Measurements from ENCODE around the gene ANKS1B. TPM values are rescaled to one million over a fixed set of nuclear protein-coding genes. Genes with fewer than 3 reads are reported as not detected.

ANKS1B gene
- total and polyA plus RNA-seq, 9 donors: 1.4 to 5.6 (median 2.7) TPM

GRCh38 chr12:99505805-99506204 lies 478.9 kb downstream of the ANKS1B start:
- no peak overlapping the region for H3K4me3 ChIP-seq (ENCODE audit: low read length)
- no peak overlapping the region for H3K27ac ChIP-seq (ENCODE audit: low read length)
- peaks cover 5% of the 10 kb centered on the region for H3K9me3 ChIP-seq (replicated peaks; ENCODE audit: control insufficient read depth, low read depth, low read length)
- no peaks in the 10 kb centered on the region for H3K36me3 ChIP-seq (ENCODE audit: control insufficient read depth, insufficient read depth, low read length)
- H3K27me3 ChIP-seq (ENCODE audit: control insufficient read depth, insufficient read depth, low read length): no peaks in the 10 kb centered on the region
- no CpG with 5 or more reads among the region's 3 CpGs for WGBS (ENCODE audit: insufficient coverage)
- no peak for DNase-seq
- H3K4me1 ChIP-seq (ENCODE audit: control insufficient read depth, insufficient read depth, low read length): no peaks in the 10 kb centered on the region

GRCh38 chr12:99498756-99499155 lies 486.0 kb downstream of the ANKS1B start:
- H3K4me3 ChIP-seq (ENCODE audit: low read length): no peak overlapping the region
- H3K36me3 ChIP-seq (ENCODE audit: control insufficient read depth, insufficient read depth, low read length): no peaks in the 10 kb centered on the region
- no peaks in the 10 kb centered on the region for H3K4me1 ChIP-seq (ENCODE audit: control insufficient read depth, insufficient read depth, low read length)
- H3K9me3 ChIP-seq (replicated peaks; ENCODE audit: control insufficient read depth, low read depth, low read length): peaks cover 3% of the 10 kb centered on the region
- WGBS (ENCODE audit: insufficient coverage): no CpG with 5 or more reads among the region's 3 CpGs
- DNase-seq: no peak
- no peak overlapping the region for H3K27ac ChIP-seq (ENCODE audit: low read length)
- H3K27me3 ChIP-seq (ENCODE audit: control insufficient read depth, insufficient read depth, low read length): no peaks in the 10 kb centered on the region

GRCh38 chr12:99495799-99496198 lies 488.9 kb downstream of the ANKS1B start:
- H3K27ac ChIP-seq (ENCODE audit: low read length): no peak overlapping the region
- H3K27me3 ChIP-seq (ENCODE audit: control insufficient read depth, insufficient read depth, low read length): no peaks in the 10 kb centered on the region
- WGBS (ENCODE audit: insufficient coverage): no CpG with 5 or more reads among the region's 1 CpG
- no peak for DNase-seq
- H3K36me3 ChIP-seq (ENCODE audit: control insufficient read depth, insufficient read depth, low read length): no peaks in the 10 kb centered on the region
- no peaks in the 10 kb centered on the region for H3K4me1 ChIP-seq (ENCODE audit: control insufficient read depth, insufficient read depth, low read length)
- H3K4me3 ChIP-seq (ENCODE audit: low read length): no peak overlapping the region
- no peaks in the 10 kb centered on the region for H3K9me3 ChIP-seq (replicated peaks; ENCODE audit: control insufficient read depth, low read depth, low read length)

- no peak overlapping the region for H3K4me3 ChIP-seq (ENCODE audit: low read length)
- H3K27me3 ChIP-seq (ENCODE audit: control insufficient read depth, insufficient read depth, low read length): no peaks in the 10 kb centered on the region
- no peaks in the 10 kb centered on the region for H3K4me1 ChIP-seq (ENCODE audit: control insufficient read depth, insufficient read depth, low read length)
- no CpG with 5 or more reads among the region's 1 CpG for WGBS (ENCODE audit: insufficient coverage)
- H3K36me3 ChIP-seq (ENCODE audit: control insufficient read depth, insufficient read depth, low read length): no peaks in the 10 kb centered on the region
- DNase-seq: no peak
- no peak overlapping the region for H3K27ac ChIP-seq (ENCODE audit: low read length)
- H3K9me3 ChIP-seq (replicated peaks; ENCODE audit: control insufficient read depth, low read depth, low read length): no peaks in the 10 kb centered on the region
Observed at GRCh38 chr12:99493197-99493596, 491.5 kb downstream of the ANKS1B start.

GRCh38 chr12:99486277-99486676 lies 498.5 kb downstream of the ANKS1B start:
- H3K9me3 ChIP-seq (replicated peaks; ENCODE audit: control insufficient read depth, low read depth, low read length): no peaks in the 10 kb centered on the region
- DNase-seq: no peak
- no CpG with 5 or more reads among the region's 1 CpG for WGBS (ENCODE audit: insufficient coverage)

GRCh38 chr12:99479149-99479548 lies 505.6 kb downstream of the ANKS1B start:
- no peak for DNase-seq
- H3K4me1 ChIP-seq (ENCODE audit: control insufficient read depth, insufficient read depth, low read length): no peaks in the 10 kb centered on the region
- H3K36me3 ChIP-seq (ENCODE audit: control insufficient read depth, insufficient read depth, low read length): no peaks in the 10 kb centered on the region
- no peaks in the 10 kb centered on the region for H3K9me3 ChIP-seq (replicated peaks; ENCODE audit: control insufficient read depth, low read depth, low read length)
- no peak overlapping the region for H3K27ac ChIP-seq (ENCODE audit: low read length)
- no peaks in the 10 kb centered on the region for H3K27me3 ChIP-seq (ENCODE audit: control insufficient read depth, insufficient read depth, low read length)
- no peak overlapping the region for H3K4me3 ChIP-seq (ENCODE audit: low read length)

More at GRCh38 chr12:99486277-99486676, 498.5 kb downstream of the ANKS1B start:
- H3K36me3 ChIP-seq (ENCODE audit: control insufficient read depth, insufficient read depth, low read length): no peaks in the 10 kb centered on the region
- no peaks in the 10 kb centered on the region for H3K4me1 ChIP-seq (ENCODE audit: control insufficient read depth, insufficient read depth, low read length)
- H3K4me3 ChIP-seq (ENCODE audit: low read length): no peak overlapping the region
- no peaks in the 10 kb centered on the region for H3K27me3 ChIP-seq (ENCODE audit: control insufficient read depth, insufficient read depth, low read length)
- no peak overlapping the region for H3K27ac ChIP-seq (ENCODE audit: low read length)

GRCh38 chr12:99476956-99477355 lies 507.8 kb downstream of the ANKS1B start:
- no peak for DNase-seq
- no peak overlapping the region for H3K27ac ChIP-seq (ENCODE audit: low read length)
- WGBS (ENCODE audit: insufficient coverage): 63% methylated on average over 1 of the region's 2 CpGs

GRCh38 chr12:99455350-99456035 lies 529.2 kb downstream of the ANKS1B start:
- no peak for DNase-seq
- H3K27me3 ChIP-seq (ENCODE audit: control insufficient read depth, insufficient read depth, low read length): no peaks in the 10 kb centered on the region
- peaks cover 4% of the 10 kb centered on the region for H3K9me3 ChIP-seq (replicated peaks; ENCODE audit: control insufficient read depth, low read depth, low read length)
- no peak overlapping the region for H3K27ac ChIP-seq (ENCODE audit: low read length)
- no peaks in the 10 kb centered on the region for H3K4me1 ChIP-seq (ENCODE audit: control insufficient read depth, insufficient read depth, low read length)
- WGBS (ENCODE audit: insufficient coverage): 80% methylated on average over 3 of the region's 4 CpGs
- H3K36me3 ChIP-seq (ENCODE audit: control insufficient read depth, insufficient read depth, low read length): no peaks in the 10 kb centered on the region
- no peak overlapping the region for H3K4me3 ChIP-seq (ENCODE audit: low read length)

More at GRCh38 chr12:99476956-99477355, 507.8 kb downstream of the ANKS1B start:
- Histone ChIP-seq H3K36me3 (ENCODE audit: control insufficient read depth, insufficient read depth, low read length) (no peaks in the 10 kb centered on the region), H3K9me3 (replicated peaks; ENCODE audit: control insufficient read depth, low read depth, low read length) (no peaks in the 10 kb centered on the region), H3K4me1 (ENCODE audit: control insufficient read depth, insufficient read depth, low read length) (no peaks in the 10 kb centered on the region), H3K27me3 (ENCODE audit: control insufficient read depth, insufficient read depth, low read length) (no peaks in the 10 kb centered on the region), H3K4me3 (ENCODE audit: low read length) (no peak overlapping the region)

- H3K4me3 ChIP-seq (ENCODE audit: low read length): no peak overlapping the region
- no peaks in the 10 kb centered on the region for H3K4me1 ChIP-seq (ENCODE audit: control insufficient read depth, insufficient read depth, low read length)
- no peaks in the 10 kb centered on the region for H3K9me3 ChIP-seq (replicated peaks; ENCODE audit: control insufficient read depth, low read depth, low read length)
- H3K36me3 ChIP-seq (ENCODE audit: control insufficient read depth, insufficient read depth, low read length): no peaks in the 10 kb centered on the region
- DNase-seq: no peak
- no peaks in the 10 kb centered on the region for H3K27me3 ChIP-seq (ENCODE audit: control insufficient read depth, insufficient read depth, low read length)
- WGBS (ENCODE audit: insufficient coverage): 80% methylated on average over 1 of the region's 2 CpGs
- no peak overlapping the region for H3K27ac ChIP-seq (ENCODE audit: low read length)
Observed at GRCh38 chr12:99454539-99455172, 530.1 kb downstream of the ANKS1B start.

- H3K27me3 ChIP-seq (ENCODE audit: control insufficient read depth, insufficient read depth, low read length): no peaks in the 10 kb centered on the region
- H3K27ac ChIP-seq (ENCODE audit: low read length): peak overlapping the region; percentile 35
- no peak for DNase-seq
- H3K36me3 ChIP-seq (ENCODE audit: control insufficient read depth, insufficient read depth, low read length): no peaks in the 10 kb centered on the region
- no peaks in the 10 kb centered on the region for H3K9me3 ChIP-seq (replicated peaks; ENCODE audit: control insufficient read depth, low read depth, low read length)
- 20% methylated on average over 1 of the region's 2 CpGs for WGBS (ENCODE audit: insufficient coverage)
- H3K4me3 ChIP-seq (ENCODE audit: low read length): no peak overlapping the region
- H3K4me1 ChIP-seq (ENCODE audit: control insufficient read depth, insufficient read depth, low read length): no peaks in the 10 kb centered on the region
Observed at GRCh38 chr12:99453836-99454538, 530.7 kb downstream of the ANKS1B start.

All from muscle of leg (tissue), 11 donors.